ENCODE data around the gene NR4A1. TPM values are rescaled to one million over a fixed set of nuclear protein-coding genes. Genes with fewer than 3 reads are reported as not detected.
A peak's percentile ranks its signal among the peaks of the same experiment; 100 is the strongest.

NR4A1 gene
- total RNA-seq: 10 to 100 TPM in 1 of 2 donors, 1 to 10 TPM in 1; 9.9 to 47.6 TPM

DNA sequence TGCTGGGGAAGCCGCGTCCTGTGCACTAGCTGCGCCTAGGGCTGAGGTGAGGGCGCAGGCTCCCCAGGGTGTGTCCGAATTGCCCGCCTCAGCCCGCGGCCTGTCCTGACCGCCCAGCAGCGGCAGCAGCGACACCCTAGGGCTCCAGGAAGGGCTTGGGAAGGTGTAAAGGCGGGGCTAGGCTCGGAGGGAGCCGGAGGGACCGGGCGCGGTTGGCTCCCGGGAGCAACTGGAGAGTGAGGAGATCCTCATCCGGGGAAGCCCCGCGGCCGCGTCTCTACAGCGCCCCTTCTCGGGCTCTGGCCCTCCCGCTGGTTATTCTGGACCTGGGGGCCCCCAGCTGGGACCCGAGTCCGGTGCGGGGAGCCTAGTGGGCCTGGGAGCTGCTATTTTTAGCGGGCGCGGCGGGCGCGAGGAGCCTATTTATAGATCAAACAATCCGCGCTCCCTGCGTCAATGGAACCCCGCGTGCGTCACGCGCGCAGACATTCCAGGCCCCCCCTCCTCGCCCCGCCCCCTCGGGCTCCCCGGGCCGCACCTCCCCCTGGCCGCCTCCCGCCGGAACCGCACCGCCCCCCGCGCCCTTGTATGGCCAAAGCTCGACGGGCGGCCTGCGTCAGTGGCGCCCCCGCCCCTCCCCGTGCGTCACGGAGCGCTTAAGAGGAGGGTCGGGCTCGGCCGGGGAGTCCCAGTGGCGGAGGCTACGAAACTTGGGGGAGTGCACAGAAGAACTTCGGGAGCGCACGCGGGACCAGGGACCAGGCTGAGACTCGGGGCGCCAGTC is at the start of gene NR4A1:
Gene NR4A1, plus strand, starts transcription at position 685 of the 784 bp plus-strand sequence. CDS start 2,887 bp downstream, outside the sequence.
- peak within 1 kb of the TSS; percentile 69 for H3K27ac Mint-ChIP-seq
- H3K36me3 Mint-ChIP-seq (ENCODE audit: low read depth): peaks cover 49% of the 10 kb centered on the region
- peak; percentile 90 for ATAC-seq (replicated peaks)

DNA sequence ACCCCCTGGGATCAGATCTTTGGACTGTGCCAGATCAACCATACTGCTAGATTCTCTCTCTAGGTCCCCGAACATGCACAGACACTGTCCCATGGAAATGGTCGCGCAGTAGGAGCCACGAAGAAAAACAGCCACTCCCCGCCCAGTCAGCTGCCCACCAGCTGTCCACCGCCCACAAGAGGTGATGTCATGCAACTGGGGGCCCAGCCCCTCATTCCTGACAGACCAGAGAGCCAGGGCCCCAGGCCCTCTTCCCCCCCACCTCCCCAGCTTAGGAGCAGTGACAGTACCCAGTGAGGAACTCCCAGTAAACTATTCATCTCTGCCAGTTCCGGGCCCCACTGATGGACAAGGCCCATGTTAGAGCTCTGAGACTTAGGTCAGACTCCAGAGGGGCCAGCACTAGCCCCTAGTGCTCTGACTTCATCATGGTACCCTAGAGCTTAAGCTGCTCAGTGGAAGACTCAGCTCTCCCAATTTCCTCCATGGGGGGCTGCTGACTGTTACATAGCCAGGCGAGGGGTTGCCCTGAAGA is 48.2 kb upstream of the NR4A1 start:
- no peaks in the 10 kb centered on the region for H3K9me3 Mint-ChIP-seq
- peaks cover 9% of the 10 kb centered on the region for H3K36me3 Mint-ChIP-seq (ENCODE audit: low read depth)
- H3K27me3 Mint-ChIP-seq: no peaks in the 10 kb centered on the region
- H3K4me1 Mint-ChIP-seq: no peaks in the 10 kb centered on the region
- ATAC-seq (replicated peaks): no peak
- H3K27ac Mint-ChIP-seq: no peak overlapping the region
- no peak overlapping the region for H3K4me3 Mint-ChIP-seq

More for the DNA sequence above, at the start of gene NR4A1:
- Mint-ChIP-seq H3K4me3 (peak within 1 kb of the TSS; percentile 99), H3K9me3 (no peaks in the 10 kb centered on the region), H3K27me3 (no peaks in the 10 kb centered on the region), H3K4me1 (peaks cover 12% of the 10 kb centered on the region)

DNA sequence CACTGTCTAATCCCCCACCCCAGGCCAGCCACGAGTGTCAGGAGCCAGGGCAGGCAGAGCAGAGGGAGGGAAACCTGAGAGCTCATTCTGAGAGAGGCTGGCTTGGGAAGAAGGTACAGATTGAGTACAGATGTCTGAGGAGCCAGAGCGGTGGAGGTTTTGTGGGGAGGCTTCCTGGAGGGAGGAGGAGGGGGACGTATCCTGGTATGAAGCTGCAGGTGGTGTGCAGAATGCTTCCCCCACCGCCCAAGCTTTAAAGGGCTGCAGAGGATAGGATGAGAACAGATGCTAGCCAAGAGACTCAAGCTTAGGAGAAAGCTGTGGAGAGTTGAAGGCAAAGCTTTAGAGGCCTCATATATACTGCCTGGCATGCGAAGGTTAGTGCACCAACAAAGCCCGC is 47.7 kb upstream of the NR4A1 start:
- Mint-ChIP-seq H3K27ac (no peak overlapping the region), H3K27me3 (no peaks in the 10 kb centered on the region), H3K36me3 (ENCODE audit: low read depth) (peaks cover 14% of the 10 kb centered on the region), H3K4me3 (no peak overlapping the region), H3K9me3 (no peaks in the 10 kb centered on the region), H3K4me1 (peaks cover 4% of the 10 kb centered on the region)
- no peak for ATAC-seq (replicated peaks)

DNA sequence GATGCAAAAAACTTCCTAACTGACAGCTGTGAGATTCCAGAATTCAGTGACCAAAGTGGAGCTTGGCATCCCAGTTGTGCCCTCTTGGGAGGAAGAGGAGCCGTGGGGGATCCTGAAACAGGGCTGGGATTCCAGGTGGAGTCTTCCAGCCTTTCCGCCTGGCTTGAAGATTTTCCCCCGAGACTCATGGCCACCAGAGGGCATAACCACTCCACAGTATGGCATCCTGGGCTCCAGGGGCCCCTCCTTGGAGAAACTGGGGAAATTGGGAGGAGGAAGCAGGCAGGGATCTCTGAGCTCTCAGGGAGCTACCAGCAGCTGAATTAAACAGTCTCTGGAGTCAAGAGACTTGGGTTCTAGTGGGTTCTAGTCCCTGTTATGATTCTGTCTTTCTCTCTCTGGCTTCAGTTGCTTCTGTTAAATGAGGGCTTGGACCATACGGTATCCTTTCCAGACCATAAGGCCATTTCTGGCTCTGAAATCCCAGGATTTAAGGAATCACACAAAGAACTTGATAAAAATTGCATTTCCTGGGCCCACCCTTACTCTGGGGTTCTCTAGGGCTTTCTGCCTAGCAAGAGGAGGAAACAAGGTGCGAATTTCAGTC is 47.1 kb upstream of the NR4A1 start:
- Mint-ChIP-seq H3K27ac (no peak overlapping the region), H3K27me3 (no peaks in the 10 kb centered on the region), H3K4me1 (peaks cover 4% of the 10 kb centered on the region), H3K4me3 (no peak overlapping the region), H3K36me3 (ENCODE audit: low read depth) (peaks cover 20% of the 10 kb centered on the region), H3K9me3 (no peaks in the 10 kb centered on the region)
- ATAC-seq (replicated peaks): no peak

- ATAC-seq (replicated peaks): no peak
- H3K27ac Mint-ChIP-seq: no peak overlapping the region
- peaks cover 4% of the 10 kb centered on the region for H3K4me1 Mint-ChIP-seq
- H3K36me3 Mint-ChIP-seq (ENCODE audit: low read depth): peaks cover 25% of the 10 kb centered on the region
- H3K9me3 Mint-ChIP-seq: no peaks in the 10 kb centered on the region
- peak overlapping the region; percentile 78 for H3K4me3 Mint-ChIP-seq
- no peaks in the 10 kb centered on the region for H3K27me3 Mint-ChIP-seq
These were observed 45.9 kb upstream of the NR4A1 start for GRCh38 chr12:52005218-52005902.

- Mint-ChIP-seq H3K4me3 (peak overlapping the region; percentile 78), H3K27ac (no peak overlapping the region), H3K4me1 (peaks cover 4% of the 10 kb centered on the region), H3K36me3 (ENCODE audit: low read depth) (peaks cover 32% of the 10 kb centered on the region), H3K9me3 (no peaks in the 10 kb centered on the region), H3K27me3 (no peaks in the 10 kb centered on the region)
- ATAC-seq (replicated peaks): peak; percentile 16
These were observed 45.1 kb upstream of the NR4A1 start for GRCh38 chr12:52005903-52006703.

DNA sequence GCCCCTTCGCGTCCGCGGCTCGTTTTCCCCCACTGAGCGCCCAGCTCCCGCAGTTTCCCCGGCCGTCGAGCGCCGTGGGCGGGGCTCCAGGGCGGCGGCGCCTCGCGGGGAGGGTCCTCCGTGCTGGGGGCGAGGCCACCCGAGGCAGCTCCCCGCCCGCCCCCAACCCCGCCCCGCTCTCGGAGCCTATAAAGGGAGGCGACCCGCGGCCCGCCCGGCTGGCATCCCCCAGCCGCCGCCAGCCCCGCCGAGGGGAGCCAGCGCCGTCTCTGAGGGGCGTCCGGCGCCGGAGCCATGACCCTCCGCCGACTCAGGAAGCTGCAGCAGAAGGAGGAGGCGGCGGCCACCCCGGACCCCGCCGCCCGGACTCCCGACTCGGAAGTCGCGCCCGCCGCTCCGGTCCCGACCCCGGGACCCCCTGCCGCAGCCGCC is 44.5 kb upstream of the NR4A1 start, which contains the start of gene TAMALIN:
Gene TAMALIN, plus strand, starts transcription at position 221 of the 432 bp plus-strand sequence. Its CDS starts 74 bp downstream, at position 295.
- Mint-ChIP-seq H3K4me3 (peak within 1 kb of the TSS; percentile 80), H3K27ac (peak within 1 kb of the TSS; percentile 78), H3K4me1 (peaks cover 4% of the 10 kb centered on the region), H3K9me3 (no peaks in the 10 kb centered on the region), H3K27me3 (no peaks in the 10 kb centered on the region), H3K36me3 (ENCODE audit: low read depth) (peaks cover 38% of the 10 kb centered on the region)
- peak; percentile 80 for ATAC-seq (replicated peaks)

- no peaks in the 10 kb centered on the region for H3K9me3 Mint-ChIP-seq
- H3K4me3 Mint-ChIP-seq: peak overlapping the region; percentile 80
- H3K27me3 Mint-ChIP-seq: no peaks in the 10 kb centered on the region
- peak; percentile 64 for ATAC-seq (replicated peaks)
- H3K27ac Mint-ChIP-seq: peak overlapping the region; percentile 78
- H3K4me1 Mint-ChIP-seq: peaks cover 4% of the 10 kb centered on the region
- H3K36me3 Mint-ChIP-seq (ENCODE audit: low read depth): peaks cover 44% of the 10 kb centered on the region
These were observed 43.9 kb upstream of the NR4A1 start for GRCh38 chr12:52007158-52007921.

DNA sequence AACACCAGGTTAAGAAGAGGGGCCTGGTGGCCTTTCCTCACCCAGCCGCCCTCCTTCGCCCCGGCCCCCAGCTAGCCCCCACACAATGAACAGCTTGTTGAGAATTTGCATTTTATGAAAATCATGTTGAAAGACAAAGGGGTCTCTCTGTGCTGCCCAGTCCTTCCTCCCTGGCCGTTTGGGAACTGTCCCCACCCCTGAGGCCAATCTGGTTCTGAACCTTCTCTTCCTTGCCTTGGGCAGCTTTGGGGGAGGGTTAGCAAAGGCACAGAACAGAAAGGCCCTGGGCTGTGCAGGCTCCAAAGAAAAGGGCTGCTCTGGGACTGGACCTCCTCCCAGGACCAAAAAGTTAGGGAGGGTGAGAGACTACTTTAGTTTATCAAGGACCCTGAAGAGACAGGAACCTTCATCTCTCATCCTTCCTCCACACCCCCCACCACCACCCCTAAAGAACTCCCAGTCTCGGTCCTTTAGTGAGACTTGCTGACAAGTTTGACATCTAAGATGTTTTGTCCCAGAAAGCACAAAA is 43.2 kb upstream of the NR4A1 start:
- Mint-ChIP-seq H3K4me3 (peak overlapping the region; percentile 80), H3K9me3 (no peaks in the 10 kb centered on the region), H3K4me1 (peaks cover 4% of the 10 kb centered on the region), H3K27ac (peak overlapping the region; percentile 78), H3K36me3 (ENCODE audit: low read depth) (peaks cover 48% of the 10 kb centered on the region), H3K27me3 (no peaks in the 10 kb centered on the region)
- ATAC-seq (replicated peaks): no peak

DNA sequence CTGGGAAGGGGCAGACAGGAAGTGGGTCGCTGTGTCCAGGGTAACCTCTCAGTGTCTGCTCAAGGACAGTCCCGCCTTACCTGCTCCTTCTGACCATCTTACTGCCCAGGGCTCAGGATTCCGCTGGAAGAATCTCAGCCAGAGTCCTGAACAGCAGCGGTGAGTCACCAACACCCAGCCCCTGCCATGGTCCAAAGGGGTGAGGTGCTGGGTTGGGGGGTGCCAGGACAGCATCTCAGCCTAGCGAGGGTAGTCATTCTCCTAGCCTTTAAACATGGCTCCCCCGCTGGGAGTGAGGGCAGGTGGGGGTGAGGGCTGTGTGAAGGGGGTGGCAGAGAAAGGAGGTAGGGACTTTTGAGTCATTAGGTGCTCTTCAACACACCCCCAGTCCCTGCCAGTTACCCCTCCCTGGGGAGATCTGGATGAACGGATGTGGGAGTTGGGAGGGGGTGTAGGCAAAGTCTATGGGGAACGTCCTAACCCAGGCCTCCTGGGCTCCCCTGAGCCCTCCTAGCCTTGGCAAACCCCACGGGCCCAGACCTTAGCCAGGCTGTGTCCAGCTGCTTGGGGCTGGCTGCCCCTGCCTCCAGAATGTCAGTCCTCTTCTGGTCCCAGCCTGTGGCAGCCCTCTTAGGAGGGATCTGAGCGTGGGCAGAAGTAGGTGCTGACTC is 42.0 kb upstream of the NR4A1 start:
- Mint-ChIP-seq H3K27me3 (no peaks in the 10 kb centered on the region), H3K27ac (no peak overlapping the region), H3K36me3 (ENCODE audit: low read depth) (peaks cover 59% of the 10 kb centered on the region), H3K9me3 (no peaks in the 10 kb centered on the region), H3K4me1 (peaks cover 4% of the 10 kb centered on the region), H3K4me3 (peak overlapping the region; percentile 80)
- ATAC-seq (replicated peaks): no peak

- Mint-ChIP-seq H3K27me3 (no peaks in the 10 kb centered on the region), H3K36me3 (ENCODE audit: low read depth) (peaks cover 60% of the 10 kb centered on the region), H3K27ac (no peak overlapping the region), H3K9me3 (no peaks in the 10 kb centered on the region), H3K4me1 (peaks cover 4% of the 10 kb centered on the region), H3K4me3 (no peak overlapping the region)
- no peak for ATAC-seq (replicated peaks)
These were observed 41.1 kb upstream of the NR4A1 start for GRCh38 chr12:52010152-52010622.

DNA sequence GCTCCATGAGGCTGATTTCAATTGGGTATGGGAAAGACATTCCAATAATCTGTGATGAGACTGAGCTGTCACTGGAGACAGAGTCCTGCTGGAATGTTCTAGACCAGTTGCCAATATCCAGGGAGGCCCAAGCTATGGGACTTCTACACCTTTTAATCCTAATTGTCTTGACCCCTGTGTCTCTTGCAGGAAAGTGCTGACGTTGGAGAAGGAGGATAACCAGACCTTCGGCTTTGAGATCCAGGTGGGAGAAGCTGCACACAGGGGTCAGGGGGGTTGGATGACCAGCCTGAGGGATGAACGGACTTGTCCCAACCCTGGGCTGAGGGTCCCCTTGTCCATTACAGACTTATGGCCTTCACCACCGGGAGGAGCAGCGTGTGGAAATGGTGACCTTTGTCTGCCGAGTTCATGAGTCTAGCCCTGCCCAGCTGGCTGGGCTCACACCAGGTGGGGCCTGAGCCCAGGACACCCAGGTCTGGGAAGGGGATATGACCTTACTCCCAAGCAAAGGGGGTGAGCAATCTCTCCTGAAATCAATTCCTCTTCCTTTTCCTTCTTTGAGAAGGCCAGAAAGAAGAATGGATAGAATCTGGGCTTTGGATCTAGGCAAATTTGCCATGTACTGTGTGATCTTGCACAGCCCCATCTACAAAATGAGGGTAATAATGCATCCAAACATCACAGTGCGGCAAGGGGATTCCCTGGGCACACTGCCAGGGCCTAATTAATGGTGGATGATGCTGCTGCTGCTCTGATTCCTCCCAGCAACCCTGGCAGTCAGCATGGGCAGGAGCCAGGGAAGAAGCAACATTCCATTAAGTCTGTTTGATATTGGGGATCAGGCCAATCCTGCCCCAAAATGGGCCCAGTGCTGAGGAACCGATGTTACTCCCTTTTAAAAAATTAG is 40.3 kb upstream of the NR4A1 start:
- peaks cover 62% of the 10 kb centered on the region for H3K36me3 Mint-ChIP-seq (ENCODE audit: low read depth)
- H3K9me3 Mint-ChIP-seq: no peaks in the 10 kb centered on the region
- H3K4me1 Mint-ChIP-seq: peaks cover 4% of the 10 kb centered on the region
- H3K27me3 Mint-ChIP-seq: no peaks in the 10 kb centered on the region
- H3K27ac Mint-ChIP-seq: no peak overlapping the region
- H3K4me3 Mint-ChIP-seq: no peak overlapping the region
- no peak for ATAC-seq (replicated peaks)
